ENCODE data around the gene SPECC1L.

Gene SPECC1L

GRCh38 chr22:24433001-24433827 is 162.6 kb downstream of the SPECC1L start:
- no peak for FAIRE-seq

DNA sequence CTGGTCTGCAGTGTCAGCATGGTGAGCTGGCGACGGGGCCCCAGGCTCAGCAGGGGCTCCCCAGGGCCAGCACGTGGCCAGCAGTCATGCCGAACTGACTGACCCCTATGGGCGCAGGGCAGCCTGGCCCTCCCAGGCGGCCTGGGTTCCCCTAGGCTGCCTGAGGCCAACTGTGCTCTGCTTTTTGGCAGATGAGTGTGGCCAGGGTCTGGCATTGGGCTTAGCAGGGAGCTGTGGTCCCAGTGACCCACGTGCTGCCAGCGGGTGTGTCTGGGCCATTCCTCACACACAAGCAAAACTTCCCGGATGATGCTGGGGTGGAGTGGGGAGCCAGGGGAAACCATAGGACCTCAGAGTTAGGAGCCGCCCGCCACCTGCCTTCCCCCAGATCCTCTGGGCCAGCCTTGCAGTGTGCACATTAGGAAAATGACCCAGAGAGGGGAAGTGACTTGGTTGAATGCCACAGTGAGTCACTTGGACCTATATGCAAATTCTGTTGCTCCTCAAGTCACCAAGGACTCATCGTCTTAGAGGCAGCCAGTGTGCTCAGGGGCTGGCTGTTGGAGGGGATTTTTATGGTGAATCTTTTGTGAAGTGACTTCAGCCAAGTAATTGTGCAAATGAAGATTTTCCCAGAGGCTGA is 163.3 kb downstream of the SPECC1L start:
- no peak for FAIRE-seq

- no peak for FAIRE-seq
Measured at GRCh38 chr22:24434471-24435322, 164.1 kb downstream of the SPECC1L start.

- no peak for FAIRE-seq
Measured at GRCh38 chr22:24435323-24435645, 164.7 kb downstream of the SPECC1L start.

GRCh38 chr22:24435861-24436371 is 165.3 kb downstream of the SPECC1L start:
- no peak for FAIRE-seq

- no peak for FAIRE-seq
Measured at GRCh38 chr22:24436553-24436952, 165.9 kb downstream of the SPECC1L start.

DNA sequence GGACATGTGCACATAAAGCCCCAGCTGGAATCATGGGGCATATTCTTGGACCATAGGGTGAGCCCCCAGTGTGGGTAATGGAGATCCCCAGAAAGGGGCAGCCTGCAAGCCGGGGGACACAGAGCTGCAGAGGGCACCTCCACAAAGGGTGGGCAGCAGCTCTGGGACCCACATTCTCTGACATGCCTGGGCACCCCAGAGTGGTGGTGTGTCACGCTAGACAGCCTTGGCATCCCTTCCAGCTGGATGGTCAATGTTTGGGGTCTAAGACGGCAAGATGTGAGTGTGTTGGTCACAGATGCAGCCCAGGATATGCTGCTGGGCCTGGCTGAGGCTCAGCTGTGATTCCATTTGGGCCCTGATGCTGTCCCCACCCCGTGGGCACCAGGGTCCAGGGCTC is 166.5 kb downstream of the SPECC1L start:
- FAIRE-seq: no peak

DNA sequence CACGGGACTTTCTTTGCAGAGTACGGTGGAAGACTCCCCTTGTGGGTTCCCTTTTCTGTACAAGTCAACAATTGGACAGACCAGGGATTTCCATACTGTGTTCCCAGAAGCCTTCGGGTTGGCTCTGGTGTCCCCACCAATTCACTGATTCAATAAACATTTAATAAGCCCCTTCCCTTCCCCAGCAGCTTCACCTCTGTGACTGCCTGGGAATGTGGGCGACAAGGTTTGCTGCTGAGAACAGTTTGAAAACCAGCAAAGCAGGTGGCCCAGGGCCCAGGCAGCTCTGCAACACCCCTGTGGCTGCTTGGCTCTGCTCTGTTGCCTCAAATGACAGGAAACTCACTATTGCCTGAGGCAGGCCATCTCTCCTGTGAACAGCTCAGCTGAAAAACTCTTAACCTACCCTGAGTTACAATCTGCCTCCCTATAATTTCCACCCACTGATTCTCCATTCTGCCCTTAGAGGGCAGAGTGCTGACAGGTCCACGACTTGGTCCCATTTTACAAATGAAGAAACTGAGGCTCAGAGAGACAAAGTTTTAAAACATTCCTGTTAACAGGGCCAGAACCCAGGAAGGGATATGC is 167.2 kb downstream of the SPECC1L start:
- FAIRE-seq: no peak

DNA sequence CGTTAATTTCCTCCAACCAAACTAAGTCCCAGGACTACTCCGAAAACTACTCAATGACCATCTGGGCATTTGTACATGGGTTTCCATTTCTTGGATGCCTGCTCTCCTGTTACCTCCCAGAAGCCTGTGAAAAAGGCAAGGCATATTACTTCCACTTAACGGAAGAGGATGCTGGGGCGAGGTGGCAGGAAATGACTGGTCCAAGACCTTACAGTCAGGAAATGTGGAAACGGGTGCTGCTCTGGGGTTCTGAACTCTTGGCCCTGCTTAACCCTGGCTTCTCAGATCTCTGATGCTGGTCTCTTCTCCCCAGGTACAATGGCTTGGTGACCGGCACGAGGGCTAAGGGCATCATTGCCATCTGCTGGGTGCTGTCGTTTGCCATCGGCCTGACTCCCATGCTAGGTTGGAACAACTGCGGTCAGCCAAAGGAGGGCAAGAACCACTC is 169.7 kb downstream of the SPECC1L start:
- FAIRE-seq: no peak

GRCh38 chr22:24440718-24441405 is 170.2 kb downstream of the SPECC1L start:
- no peak for FAIRE-seq

DNA sequence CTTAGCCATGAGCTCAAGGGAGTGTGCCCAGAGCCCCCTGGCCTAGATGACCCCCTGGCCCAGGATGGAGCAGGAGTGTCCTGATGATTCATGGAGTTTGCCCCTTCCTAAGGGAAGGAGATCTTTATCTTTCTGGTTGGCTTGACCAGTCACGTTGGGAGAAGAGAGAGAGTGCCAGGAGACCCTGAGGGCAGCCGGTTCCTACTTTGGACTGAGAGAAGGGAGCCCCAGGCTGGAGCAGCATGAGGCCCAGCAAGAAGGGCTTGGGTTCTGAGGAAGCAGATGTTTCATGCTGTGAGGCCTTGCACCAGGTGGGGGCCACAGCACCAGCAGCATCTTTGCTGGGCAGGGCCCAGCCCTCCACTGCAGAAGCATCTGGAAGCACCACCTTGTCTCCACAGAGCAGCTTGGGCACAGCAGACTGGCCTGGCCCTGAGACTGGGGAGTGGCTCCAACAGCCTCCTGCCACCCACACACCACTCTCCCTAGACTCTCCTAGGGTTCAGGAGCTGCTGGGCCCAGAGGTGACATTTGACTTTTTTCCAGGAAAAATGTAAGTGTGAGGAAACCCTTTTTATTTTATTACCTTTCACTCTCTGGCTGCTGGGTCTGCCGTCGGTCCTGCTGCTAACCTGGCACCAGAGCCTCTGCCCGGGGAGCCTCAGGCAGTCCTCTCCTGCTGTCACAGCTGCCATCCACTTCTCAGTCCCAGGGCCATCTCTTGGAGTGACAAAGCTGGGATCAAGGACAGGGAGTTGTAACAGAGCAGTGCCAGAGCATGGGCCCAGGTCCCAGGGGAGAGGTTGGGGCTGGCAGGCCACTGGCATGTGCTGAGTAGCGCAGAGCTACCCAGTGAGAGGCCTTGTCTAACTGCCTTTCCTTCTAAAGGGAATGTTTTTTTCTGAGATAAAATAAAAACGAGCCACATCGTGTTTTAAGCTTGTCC is 171.0 kb downstream of the SPECC1L start:
- FAIRE-seq: no peak

GRCh38 chr22:24442352-24442744 is 171.7 kb downstream of the SPECC1L start:
- FAIRE-seq: no peak

DNA sequence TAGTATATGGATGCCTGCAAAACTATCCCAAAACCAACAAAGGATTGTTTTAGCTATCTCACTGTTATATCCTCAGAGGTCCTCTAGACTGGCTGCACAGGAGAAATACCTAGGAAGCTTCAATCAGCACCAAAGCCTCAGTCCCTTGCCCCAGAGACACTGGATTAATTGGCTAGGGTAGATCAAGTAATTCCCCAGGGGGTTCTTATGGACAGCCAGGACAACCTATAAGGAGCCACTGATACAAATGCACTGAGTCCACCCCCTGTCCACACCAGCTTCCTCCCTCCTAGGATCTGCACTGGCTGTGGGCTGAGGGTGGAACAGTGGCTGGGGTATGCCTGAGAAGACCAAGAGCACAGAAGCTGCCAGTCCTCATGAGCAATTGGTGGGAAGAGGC is 173.0 kb downstream of the SPECC1L start:
- FAIRE-seq: no peak

GRCh38 chr22:24444251-24444650 is 173.6 kb downstream of the SPECC1L start:
- no peak for FAIRE-seq

DNA sequence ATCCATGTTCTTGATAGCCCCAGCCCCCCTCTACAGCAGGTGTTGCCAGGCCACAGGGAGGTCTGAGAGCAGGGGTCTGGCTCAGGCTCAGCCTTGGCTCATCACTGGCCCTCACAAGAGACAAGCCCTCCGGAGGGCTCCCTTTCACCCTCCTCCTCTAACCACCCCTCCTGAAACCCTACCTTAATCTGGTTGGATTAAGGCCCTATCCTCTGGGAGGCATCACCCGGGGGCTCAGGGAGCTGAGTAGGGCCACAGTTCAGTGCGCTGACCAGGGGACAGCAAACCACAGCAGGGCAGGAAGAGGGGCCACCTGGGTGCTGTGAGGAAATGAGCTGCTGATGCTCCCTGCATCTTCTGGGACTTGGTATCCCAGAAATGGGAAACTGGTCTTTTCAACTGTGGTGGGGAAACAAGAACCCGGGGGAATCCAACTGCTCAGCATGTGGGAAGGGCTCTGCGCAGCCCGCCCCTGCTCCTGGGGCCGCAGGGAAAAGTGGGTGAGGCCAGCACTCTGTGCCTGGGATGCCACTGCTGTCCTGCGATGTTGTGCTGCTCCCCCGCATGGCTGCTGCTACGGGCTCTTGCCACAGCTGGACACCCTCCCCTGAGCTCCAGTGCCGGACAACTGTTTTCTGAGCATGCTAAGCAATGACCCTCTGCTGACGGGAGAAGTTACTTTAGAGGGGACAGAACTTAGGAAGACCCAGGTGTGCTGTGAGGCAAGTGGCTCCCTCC is 174.3 kb downstream of the SPECC1L start:
- FAIRE-seq: no peak

GRCh38 chr22:24445481-24446259 is 175.0 kb downstream of the SPECC1L start:
- no peak for FAIRE-seq

DNA sequence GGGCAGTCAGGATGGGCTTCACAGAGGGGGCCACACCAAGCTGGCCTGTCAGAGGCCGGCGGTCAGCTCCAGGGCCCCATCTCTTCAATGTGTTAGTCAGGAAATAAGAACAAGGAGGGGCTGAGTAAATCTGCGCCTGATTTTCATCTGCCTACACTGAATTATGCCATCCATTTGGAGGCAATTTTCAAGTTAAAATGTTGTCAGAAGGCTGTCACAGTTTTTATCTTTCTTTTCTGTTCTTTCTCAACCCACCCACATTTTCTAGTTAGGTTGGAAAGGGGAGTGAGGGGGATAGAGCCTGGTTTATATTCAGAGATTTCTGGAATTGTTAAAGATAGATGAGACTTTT is 175.6 kb downstream of the SPECC1L start:
- FAIRE-seq: no peak

GRCh38 chr22:24450610-24451009 is 180.0 kb downstream of the SPECC1L start:
- no peak for FAIRE-seq

GRCh38 chr22:24451162-24451561 is 180.5 kb downstream of the SPECC1L start:
- no peak for FAIRE-seq

DNA sequence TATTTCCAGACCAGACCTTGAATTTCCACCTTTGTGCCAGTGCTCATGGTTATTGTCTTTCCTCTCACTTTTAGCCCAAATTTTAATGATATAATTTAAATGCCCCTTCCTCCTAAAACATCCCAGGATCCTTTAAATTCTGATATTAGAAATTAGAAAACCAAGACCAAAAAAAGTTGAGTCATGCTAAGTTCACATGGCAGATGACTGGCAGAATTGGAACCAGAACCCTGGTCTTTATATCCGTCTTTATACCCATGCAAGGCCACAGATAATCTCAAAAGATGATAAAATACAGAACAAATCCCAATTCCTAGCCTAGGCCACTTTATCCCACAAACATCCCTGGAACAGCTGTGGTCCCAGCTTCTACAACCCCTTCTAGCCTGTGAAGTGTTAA is 183.2 kb downstream of the SPECC1L start:
- no peak for FAIRE-seq

Data from islet of Langerhans (tissue), 1 donor.